TTC549 (cell line): ENCODE results near the gene S100A2.
"Not testable (repeated sequence)": the region's sequence is repeated elsewhere in the genome, so short reads cannot be mapped to it uniquely, and the experiment has no call there.

Experiments used
- FAIRE-seq: peaks from 2 replicates; lab custom pipeline; 2012; peaks lifted over from hg19 to GRCh38; lab: Jason Lieb, UNC

The S100A2 gene

DNA sequence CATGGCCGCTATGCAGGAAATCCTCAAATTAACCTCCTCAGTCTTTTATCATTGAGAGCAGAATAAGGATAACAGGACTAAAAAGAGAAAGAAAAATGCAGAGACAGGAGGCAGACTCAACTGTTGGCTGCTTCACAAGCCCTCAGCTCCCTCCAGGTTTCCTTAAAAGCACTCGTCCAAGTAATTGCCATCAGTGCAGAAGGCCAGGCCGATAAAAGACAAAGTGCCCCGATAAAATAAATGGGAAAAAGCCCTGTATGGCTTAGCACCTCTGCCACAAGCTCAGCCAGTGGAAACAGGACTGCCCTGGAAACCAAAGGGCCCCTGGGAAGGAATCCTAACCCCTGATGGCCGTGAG, 38.0 kb downstream of the S100A2 start:
- no peak for FAIRE-seq

DNA sequence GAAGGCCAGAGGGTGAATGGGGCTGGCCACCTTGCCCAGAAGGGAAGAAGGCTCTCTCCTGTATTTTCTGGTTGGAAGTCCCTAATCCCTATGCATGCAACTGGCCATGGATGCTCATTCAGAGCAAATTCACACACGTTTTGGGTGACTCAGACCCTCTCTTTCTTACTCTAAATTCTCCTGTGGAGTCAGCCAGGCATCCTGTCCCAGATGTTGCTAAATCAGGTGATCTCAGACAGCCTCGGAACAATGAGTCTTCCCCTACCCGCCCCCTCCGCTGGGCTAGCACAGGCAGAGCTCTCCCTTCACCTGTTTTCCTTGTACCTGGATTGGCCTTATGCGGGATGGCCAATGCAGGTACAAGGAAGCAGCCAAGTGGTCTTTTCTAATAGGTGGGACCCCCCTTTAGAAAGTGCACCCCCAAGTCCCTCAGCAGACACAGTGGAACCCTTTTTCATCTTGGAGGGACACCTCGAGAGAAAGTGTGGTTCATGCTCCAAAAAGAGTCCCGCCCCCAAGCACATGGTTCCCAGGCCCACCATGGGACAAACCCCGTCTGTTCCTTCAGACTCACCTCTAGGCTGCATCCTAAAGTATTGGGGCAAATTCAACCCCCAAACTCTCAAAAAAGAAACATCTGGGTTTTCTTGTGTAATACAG, 38.5 kb downstream of the S100A2 start:
- FAIRE-seq, result no peak

DNA sequence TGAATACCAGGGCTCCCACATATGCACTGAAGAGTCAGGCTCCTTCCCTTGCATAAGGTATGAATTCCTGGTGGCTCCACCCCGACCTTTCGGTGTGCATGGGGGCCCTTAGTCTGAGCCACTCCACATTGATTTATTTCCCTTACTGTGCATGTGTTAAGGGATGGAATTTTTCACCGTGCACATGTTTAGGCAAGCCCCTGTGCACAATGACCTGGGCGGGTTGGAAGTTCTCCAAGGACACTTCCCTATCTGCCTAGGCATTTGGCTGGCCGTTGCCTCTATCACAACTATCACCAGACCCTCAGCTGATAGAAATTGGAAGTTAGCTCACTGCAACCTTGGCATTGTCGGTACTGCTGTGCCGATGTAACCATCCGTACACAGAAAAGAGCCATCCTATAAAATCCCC, 39.5 kb downstream of the S100A2 start:
- no peak for FAIRE-seq

DNA sequence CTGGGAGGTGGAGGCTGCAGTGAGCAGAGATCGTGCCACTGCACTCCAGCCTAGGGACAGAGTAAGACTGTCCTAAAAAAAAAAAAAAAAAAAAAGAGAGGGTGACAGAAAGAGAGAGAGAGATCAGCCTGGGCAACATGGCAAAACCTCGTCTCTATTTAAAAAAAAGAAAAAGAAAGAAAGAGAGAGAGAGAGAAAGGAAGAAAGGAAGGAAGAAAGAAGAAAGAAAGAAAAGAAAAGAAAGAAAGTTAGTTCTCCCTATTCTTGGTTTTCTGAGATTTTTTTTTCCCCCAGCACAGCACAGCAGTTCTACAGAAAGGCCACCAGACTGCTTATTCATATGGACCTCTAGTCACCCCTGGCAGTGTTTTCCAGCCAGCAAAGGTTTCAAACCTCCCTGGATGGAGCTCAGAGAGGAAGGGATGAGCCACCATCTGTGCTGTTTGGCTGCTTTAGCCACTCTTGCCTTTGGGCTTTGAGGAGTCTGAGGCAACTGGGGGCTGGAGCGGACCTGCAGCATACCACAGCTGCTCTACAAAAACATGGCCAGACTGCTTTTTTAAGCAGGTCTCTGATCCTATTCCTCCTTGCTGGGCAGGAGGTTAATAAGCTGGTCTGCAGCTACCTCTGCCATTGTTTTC, 40.4 kb downstream of the S100A2 start:
- no peak for FAIRE-seq

DNA sequence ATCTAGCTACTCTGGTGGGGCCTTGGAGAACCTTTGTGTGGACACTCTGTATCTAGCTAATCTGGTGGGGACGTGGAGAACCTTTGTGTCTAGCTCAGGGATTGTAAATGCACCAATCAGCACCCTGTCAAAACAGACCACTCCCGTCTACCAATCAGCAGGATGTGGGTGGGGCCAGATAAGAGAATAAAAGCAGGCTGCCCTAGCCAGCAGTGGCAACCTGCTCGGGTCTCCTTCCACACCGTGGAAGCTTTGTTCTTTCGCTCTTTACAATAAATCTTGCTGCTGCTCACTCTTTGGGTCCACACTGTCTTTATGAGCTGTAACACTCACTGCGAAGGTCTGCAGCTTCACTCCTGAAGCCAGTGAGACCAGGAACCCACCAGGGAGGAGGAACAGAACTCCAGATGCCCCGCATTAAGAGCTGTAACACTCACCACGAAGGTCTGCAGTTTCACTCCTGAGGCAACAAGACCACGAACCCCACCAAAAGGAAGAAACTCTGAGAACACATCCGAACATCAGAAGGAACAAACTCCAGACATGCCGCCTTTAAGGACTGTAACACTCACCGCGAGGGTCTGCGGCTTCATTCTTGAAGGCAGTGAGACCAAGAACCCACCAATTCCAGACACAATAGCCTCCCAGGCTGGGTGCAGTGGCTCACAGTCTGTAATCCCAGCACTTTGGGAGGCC, 43.1 kb downstream of the S100A2 start:
- FAIRE-seq, result not testable (repeated sequence)

DNA sequence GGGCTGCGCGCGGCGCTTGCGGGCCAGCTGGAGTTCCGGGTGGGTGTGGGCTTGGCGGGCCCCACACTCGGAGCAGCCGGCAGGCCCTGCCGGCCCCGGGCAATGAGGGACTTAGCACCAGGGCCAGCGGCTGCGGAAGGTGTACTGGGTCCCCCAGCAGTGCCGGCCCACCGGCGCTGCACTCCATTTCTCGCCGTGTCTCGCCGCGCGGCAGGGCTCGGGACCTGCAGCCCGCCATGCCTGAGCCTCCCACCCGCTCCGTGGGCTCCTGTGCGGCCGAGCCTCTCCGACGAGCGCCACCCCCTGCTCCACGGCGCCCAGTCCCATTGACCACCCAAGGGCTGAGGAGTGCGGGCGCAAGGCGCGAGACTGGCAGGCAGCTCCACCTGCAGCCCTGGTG, 43.8 kb downstream of the S100A2 start:
- FAIRE-seq, result not testable (repeated sequence)

DNA sequence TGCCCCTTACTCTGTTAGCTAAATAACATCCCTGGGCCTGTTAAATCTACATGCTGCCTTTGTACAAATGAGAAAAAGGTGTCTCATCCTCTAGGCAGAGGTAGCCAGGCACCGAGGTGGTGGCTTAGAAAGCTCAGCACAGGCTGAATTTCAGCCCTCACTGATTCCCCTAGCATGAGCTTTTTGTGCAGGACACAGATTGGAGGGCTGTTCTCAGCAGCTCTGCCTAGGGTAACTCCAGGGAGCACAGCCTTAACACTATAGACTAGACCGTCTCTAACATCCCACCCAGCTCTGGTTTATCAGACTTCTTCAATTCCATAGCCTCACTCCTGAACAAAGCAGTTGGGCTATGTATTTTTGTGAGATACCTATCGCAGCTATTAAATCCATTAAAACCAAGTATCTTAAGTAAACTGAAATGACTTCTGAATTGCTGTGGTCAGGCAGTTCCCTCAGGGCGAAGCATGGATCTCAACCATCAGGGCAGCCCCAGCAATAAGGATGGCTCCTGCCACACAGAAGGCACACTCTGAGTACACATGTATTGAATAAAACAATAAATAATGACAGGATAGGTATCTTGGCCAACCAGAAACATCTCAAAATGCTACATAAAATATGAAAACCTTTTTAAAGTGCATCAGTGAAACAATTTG, 44.7 kb downstream of the S100A2 start:
- no peak for FAIRE-seq

DNA sequence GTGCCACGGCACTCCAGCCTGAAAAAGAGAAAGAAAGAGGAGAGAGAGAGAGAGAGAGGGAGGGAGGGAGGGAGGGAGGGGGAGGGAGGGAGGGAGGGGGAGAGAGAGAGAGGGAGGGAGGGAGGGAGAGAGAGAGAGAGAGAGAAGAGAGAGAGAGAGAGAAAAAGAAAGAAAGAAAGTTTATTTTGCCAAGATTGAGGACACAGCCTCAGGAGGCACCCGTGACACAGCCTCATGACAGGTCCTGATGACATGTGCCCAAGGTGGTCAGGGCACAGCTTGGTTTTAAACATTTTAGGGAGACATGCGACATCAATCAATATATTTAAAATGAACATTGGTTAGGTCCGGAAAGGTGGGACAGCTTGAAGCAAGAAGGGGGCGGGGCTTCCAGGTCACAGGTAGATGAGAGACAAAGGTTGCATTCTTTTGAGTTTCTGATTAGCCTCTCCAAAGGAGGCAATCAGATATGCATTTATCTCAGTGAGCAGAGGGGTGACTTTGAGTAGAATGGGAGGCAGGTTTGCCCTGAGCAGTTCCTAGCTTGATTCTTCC, 45.4 kb downstream of the S100A2 start:
- not testable (repeated sequence) for FAIRE-seq

DNA sequence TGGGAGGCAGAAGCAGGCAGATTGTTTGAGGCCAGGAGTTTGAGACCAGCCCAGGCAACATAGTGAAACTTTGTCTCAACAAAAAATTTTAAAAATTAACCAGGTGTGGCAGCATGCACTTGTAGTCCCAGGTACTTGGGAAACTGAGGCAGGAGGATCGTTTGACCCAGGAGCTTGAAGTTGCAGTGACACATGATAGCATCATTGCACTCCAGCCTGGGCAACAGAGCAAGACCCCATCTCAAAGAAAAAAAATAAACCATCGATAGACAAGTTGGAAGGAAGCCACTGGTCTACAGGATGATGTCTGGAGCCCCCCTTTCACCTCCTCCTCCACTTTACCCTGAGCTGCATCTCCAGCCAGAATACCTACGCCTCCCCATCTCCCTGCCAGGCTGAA, 46.4 kb downstream of the S100A2 start:
- no peak for FAIRE-seq

DNA sequence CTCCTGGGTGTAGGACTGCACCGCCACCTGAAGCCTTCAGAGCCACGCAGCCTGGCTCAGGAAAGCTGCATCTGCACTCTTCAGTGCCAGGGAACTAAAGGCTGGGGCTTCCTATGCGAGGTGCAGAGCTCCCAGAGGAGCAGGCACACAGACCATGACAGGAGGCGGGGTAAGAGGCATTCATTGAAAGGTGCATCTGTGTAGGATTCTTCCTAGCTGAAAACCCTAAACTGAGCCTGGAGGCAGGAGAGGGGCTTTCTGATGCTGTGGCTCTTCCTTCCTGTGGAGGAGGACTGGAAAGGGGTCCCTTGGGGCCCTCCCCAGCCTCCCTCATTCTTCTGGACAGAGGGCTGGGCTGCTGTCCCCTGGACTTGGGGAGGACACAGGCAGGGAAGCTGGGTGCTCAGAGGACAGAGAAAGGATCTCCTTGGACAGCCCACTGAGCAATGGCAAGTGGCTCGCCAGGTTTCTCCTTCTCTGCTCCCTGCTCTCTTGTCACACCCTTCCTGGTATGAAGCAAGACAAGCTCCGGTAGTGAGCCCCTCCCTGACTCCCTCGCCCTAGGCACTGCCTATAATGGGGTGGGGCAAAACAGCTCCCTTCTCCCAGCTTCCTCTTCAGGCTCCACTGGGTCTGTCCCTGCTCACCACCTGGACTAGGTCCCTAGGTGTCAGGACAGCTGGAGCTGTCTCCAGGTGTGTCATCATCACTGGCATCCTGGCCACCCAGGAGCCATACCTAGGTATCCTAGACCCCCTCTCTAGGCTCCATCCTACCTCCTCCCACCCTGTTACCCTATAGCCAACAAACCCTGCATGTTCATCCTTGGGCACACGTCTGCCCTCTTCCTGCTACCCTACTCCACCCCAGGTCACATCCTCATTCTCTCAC, 49.9 kb downstream of the S100A2 start:
- no peak for FAIRE-seq

DNA sequence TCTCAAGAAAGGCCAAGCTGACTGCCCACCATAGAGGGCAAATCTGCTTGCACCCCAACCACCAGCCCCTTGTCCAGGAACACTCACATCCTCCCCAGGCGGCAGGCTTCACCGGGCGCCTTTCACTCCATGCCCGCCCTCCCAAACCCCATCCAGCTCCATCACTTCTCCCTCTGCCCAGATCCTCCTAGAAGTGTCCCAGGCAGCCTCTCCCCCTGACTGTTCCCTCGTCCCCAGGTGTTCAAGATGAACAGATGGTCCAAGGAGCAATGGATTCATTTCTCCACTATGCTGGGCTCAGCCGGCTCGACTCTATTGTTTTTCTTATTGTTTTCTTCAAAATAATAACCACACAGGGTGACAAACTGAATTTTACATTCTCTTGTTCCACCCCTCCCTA, 52.0 kb downstream of the S100A2 start:
- no peak for FAIRE-seq

DNA sequence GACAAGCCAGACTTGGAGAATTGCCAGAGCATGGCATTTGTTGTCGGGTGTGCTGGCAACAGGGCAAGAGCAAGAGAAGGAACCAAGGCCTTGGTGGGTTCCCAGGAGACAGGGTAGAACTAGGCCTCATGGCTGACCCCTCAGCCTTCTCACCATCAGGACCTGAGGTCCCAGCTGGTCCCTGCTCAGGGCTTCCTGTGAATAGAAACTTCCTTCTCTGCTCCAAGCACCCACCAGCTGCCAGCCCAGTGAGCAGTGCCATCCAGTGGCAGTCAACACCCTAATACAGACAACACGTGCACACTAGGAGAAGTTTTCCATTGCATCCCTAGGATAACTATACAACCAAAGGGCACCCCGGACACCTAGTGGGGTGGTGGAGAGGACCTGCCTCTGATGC, 52.6 kb downstream of the S100A2 start:
- FAIRE-seq, result no peak
